HepG2 (cell line): Measurements from ENCODE around the gene SRSF7.

ENCODE experiments used
- CHD2 ChIP-seq: IDR thresholded peaks from 2 replicates; pipeline ENCODE4 v1.6.1; 2011; ENCODE audit warnings: low read depth, low read length, improper control_type of control experiment
- EZH2 ChIP-seq: conservative IDR thresholded peaks from 2 replicates; pipeline ENCODE4 v1.6.1; 2012; ENCODE audit warnings: mild to moderate bottlenecking, low read depth, low read length, moderate library complexity
- KDM1A ChIP-seq: IDR thresholded peaks from 2 replicates; pipeline ENCODE4 v1.6.1; 2016; ENCODE audit warnings: missing compliant biosample characterization
- MAX ChIP-seq: IDR thresholded peaks from 2 replicates; pipeline ENCODE4 v1.6.1; 2012; ENCODE audit warnings: inconsistent platforms
- MIER3 ChIP-seq: IDR thresholded peaks from 2 replicates; pipeline ENCODE4 v1.6.1; 2016; ENCODE audit warnings: missing compliant biosample characterization, borderline replicate concordance
- PITX1 ChIP-seq: sonication (generic); formaldehyde crosslinking; IDR thresholded peaks from 2 replicates; pipeline ENCODE4 v1.5.1; 2020; ENCODE audit warnings: mild to moderate bottlenecking, missing genetic modification reagents
- YY1 ChIP-seq: IDR thresholded peaks from 2 replicates; pipeline ENCODE4 v1.6.1; 2011; ENCODE audit warnings: low read length, low read depth, moderate library complexity, mild to moderate bottlenecking; ENCODE audit not compliant: insufficient read depth, insufficient replicate concordance

GRCh38 chr2:38723173-38723572 is 28.0 kb downstream of the SRSF7 start:
- TF ChIP-seq MIER3 (CRISPR knock-in tag) (no peak), YY1 (no peak), KDM1A (CRISPR knock-in tag) (no peak), EZH2 (no peak), CHD2 (no peak), MAX (no peak), PITX1 (no peak)
